GM23248 (cell line): Measurements from ENCODE around the gene TTN. TPM values are rescaled to one million over a fixed set of nuclear protein-coding genes. Genes with fewer than 3 reads are reported as not detected.

Experiments
- DNase-seq: peaks from one replicate; pipeline ENCODE4 v3.0.0-alpha.2; 2015
- H2AFZ ChIP-seq: fragments of 200-600 bp; sonication (generic); 2 replicates; pipeline ENCODE4 v1.6.1; 2016; ENCODE audit warnings: antibody characterized with exemption
- H3F3A ChIP-seq: fragments of 200-600 bp; sonication (generic); 2 replicates; pipeline ENCODE4 v1.6.1; 2016; ENCODE audit warnings: mild to moderate bottlenecking, antibody characterized with exemption, mixed run types; ENCODE audit not compliant: insufficient read depth
- H3K27ac ChIP-seq: fragments of 200-600 bp; sonication (generic); 2 replicates; pipeline ENCODE4 v1.5.1; 2016; ENCODE audit warnings: mild to moderate bottlenecking
- H3K27me3 ChIP-seq: fragments of 200-600 bp; sonication (generic); replicated peaks from 2 replicates; pipeline ENCODE4 v1.6.1; 2016; ENCODE audit warnings: mild to moderate bottlenecking; ENCODE audit not compliant: insufficient read depth
- H3K36me3 ChIP-seq: fragments of 200-600 bp; sonication (generic); 2 replicates; pipeline ENCODE4 v1.6.1; 2016; ENCODE audit warnings: low read depth, mild to moderate bottlenecking
- H3K4me1 ChIP-seq: fragments of 200-600 bp; sonication (generic); 2 replicates; pipeline ENCODE4 v1.6.1; 2016; ENCODE audit warnings: mild to moderate bottlenecking; ENCODE audit not compliant: insufficient read depth
- H3K4me2 ChIP-seq: fragments of 200-600 bp; sonication (generic); one replicate; pipeline ENCODE4 v1.6.1; 2016; ENCODE audit warnings: mild to moderate bottlenecking; ENCODE audit not compliant: unreplicated experiment
- H3K4me3 ChIP-seq: fragments of 200-600 bp; sonication (generic); 2 replicates; pipeline ENCODE4 v1.5.1; 2016; ENCODE audit warnings: mild to moderate bottlenecking
- H3K79me2 ChIP-seq: fragments of 200-600 bp; sonication (generic); 2 replicates; pipeline ENCODE4 v1.6.1; 2016; ENCODE audit warnings: mild to moderate bottlenecking; ENCODE audit not compliant: insufficient read depth
- H3K9ac ChIP-seq: fragments of 200-600 bp; sonication (generic); 2 replicates; pipeline ENCODE4 v1.6.1; 2016; ENCODE audit warnings: mild to moderate bottlenecking
- H3K9me2 ChIP-seq: fragments of 200-600 bp; sonication (generic); 2 replicates; pipeline ENCODE4 v1.6.1; 2016; ENCODE audit warnings: mixed run types, mild to moderate bottlenecking, moderate library complexity; ENCODE audit not compliant: insufficient read depth
- H3K9me3 ChIP-seq: fragments of 200-600 bp; sonication (generic); one replicate; pipeline ENCODE4 v1.6.1; 2017; ENCODE audit warnings: low read depth
- H4K20me1 ChIP-seq: fragments of 200-600 bp; sonication (generic); 2 replicates; pipeline ENCODE4 v1.6.0; 2016; ENCODE audit not compliant: insufficient read depth
- EZH2 ChIP-seq: fragments of 200-600 bp; sonication (generic); IDR thresholded peaks from 2 replicates; pipeline ENCODE4 v1.6.1; 2018; ENCODE audit warnings: antibody characterized with exemption, mild to moderate bottlenecking; ENCODE audit not compliant: insufficient read depth, poor library complexity, severe bottlenecking
- EZH2phosphoT487 ChIP-seq: fragments of 200-600 bp; sonication (generic); IDR thresholded peaks from 2 replicates; pipeline ENCODE4 v1.6.1; 2018; ENCODE audit warnings: antibody characterized with exemption, moderate library complexity, mild to moderate bottlenecking, low read depth; ENCODE audit not compliant: insufficient read depth
- WGBS, 2 experiments: methylation state at CpG; one replicate each; pipeline ENCODE4 v1.1.6; 2015 to 2017; ENCODE audit warnings: low lambda C conversion rate in 2 of 2, low coverage in 1 of 2; ENCODE audit errors: missing lambda C conversion rate in 2 of 2; 5-methylcytosine and 5-hydroxymethylcytosine counted together
- in situ Hi-C: fragments of 300-500 bp; cut with MboI; formaldehyde crosslinking; loops from 2 replicates; pipeline ENCODE4 v1.15.0; 2020
- polyA plus RNA-seq: library from polyadenylated mRNA; unstranded; fragments of >200 nt; fragmentation: Nextera tagmentation; extraction: Ambion mirVana; gene quantifications from 2 replicates; pipeline ENCODE4 v1.2.1, GENCODE V29; 2016
- total RNA-seq: library from RNA; depleted of rRNA; stranded (reverse); fragments of >200 nt; shearing (Covaris generic); gene quantifications from 2 replicates; pipeline ENCODE4 v1.2.3, GENCODE V29; 2014

TTN gene
- total and polyA plus RNA-seq, 2 experiments from 2014 or later: 0.13 TPM; not detected in 1

- TF ChIP-seq EZH2 (no peak), EZH2phosphoT487 (no peak)
- H2AFZ ChIP-seq: peak overlapping the region; percentile 100
- no peaks in the 10 kb centered on the region; the same call in 1 of the 2 replicates for H4K20me1 ChIP-seq
- no peaks in the 10 kb centered on the region for H3K9me2 ChIP-seq
- no peaks in the 10 kb centered on the region for H3K9me3 ChIP-seq
- DNase-seq: no peak
- in situ Hi-C loops: no loop called here
- peak overlapping the region; percentile 100 for H3K4me3 ChIP-seq
- WGBS, 2 experiments: 63 to 66% methylated on average over 4 of the region's 4 CpGs
- H3K27ac ChIP-seq: peak overlapping the region; percentile 99
- H3K9ac ChIP-seq: peak overlapping the region; percentile 100
- H3K27me3 ChIP-seq: no peaks in the 10 kb centered on the region
- H3K4me1 ChIP-seq: peaks cover 31% of the 10 kb centered on the region
- peak overlapping the region; percentile 100 for H3K4me2 ChIP-seq
- peaks cover 59% of the 10 kb centered on the region for H3K79me2 ChIP-seq
- peaks cover 12% of the 10 kb centered on the region for H3F3A ChIP-seq
- H3K36me3 ChIP-seq: no peaks in the 10 kb centered on the region
Observed at GRCh38 chr2:178479275-178479616, 328.0 kb downstream of the TTN start.

- Histone ChIP-seq H3K36me3 (no peaks in the 10 kb centered on the region), H3K9me2 (no peaks in the 10 kb centered on the region), H3K79me2 (peaks cover 53% of the 10 kb centered on the region), H4K20me1 (no peaks in the 10 kb centered on the region; the same call in 1 of the 2 replicates), H3F3A (peaks cover 12% of the 10 kb centered on the region), H2AFZ (peak within 1 kb of the TSS; percentile 100), H3K9ac (peak within 1 kb of the TSS; percentile 100), H3K4me1 (peaks cover 30% of the 10 kb centered on the region), H3K4me3 (peak within 1 kb of the TSS; percentile 100), H3K27me3 (no peaks in the 10 kb centered on the region), H3K9me3 (no peaks in the 10 kb centered on the region), H3K4me2 (peak within 1 kb of the TSS; percentile 100), H3K27ac (peak within 1 kb of the TSS; percentile 99)
- peak; percentile 96 for DNase-seq
- in situ Hi-C loops: no loop called here
- TF ChIP-seq EZH2 (no peak), EZH2phosphoT487 (no peak)
- WGBS, 2 experiments: 1 to 2% methylated on average over 44 to 51 of the region's 56 CpGs
Observed at GRCh38 chr2:178478439-178479274, 328.6 kb downstream of the TTN start, which contains the start of gene FKBP7. TSS of gene FKBP7 (minus strand) at chr2:178478600. CDS start at chr2:178478499, 101 bp downstream.

DNA sequence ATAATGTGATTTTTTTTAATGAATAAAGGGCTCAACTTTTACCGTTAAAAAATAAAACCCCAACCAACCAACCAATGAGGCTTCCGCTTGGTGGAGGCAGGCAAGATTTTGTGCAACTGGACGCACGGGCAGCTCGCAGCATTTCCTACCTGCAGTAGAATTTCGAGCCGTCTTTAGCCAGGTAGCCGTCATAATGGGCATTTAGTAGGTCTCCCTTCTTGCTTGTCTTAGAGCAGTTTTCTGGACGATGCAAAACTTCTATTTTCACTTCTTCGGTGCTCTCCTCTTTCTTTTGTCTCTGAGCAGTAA lies 329.1 kb downstream of the TTN start:
- H3K36me3 ChIP-seq: no peaks in the 10 kb centered on the region
- H3F3A ChIP-seq: peaks cover 12% of the 10 kb centered on the region
- peak overlapping the region; percentile 100 for H3K4me3 ChIP-seq
- H3K9ac ChIP-seq: peak overlapping the region; percentile 100
- peaks cover 30% of the 10 kb centered on the region for H3K4me1 ChIP-seq
- in situ Hi-C loops: no loop called here
- TF ChIP-seq EZH2: no peak
- TF ChIP-seq EZH2phosphoT487: no peak
- no peaks in the 10 kb centered on the region for H3K9me2 ChIP-seq
- H3K79me2 ChIP-seq: peaks cover 47% of the 10 kb centered on the region
- H3K27me3 ChIP-seq: no peaks in the 10 kb centered on the region
- peak overlapping the region; percentile 99 for H3K27ac ChIP-seq
- peak overlapping the region; percentile 100 for H3K4me2 ChIP-seq
- H2AFZ ChIP-seq: peak overlapping the region; percentile 100
- WGBS, 2 experiments: 1% methylated on average over 10 of the region's 10 CpGs
- peak; percentile 68 for DNase-seq
- no peaks in the 10 kb centered on the region for H4K20me1 ChIP-seq
- no peaks in the 10 kb centered on the region for H3K9me3 ChIP-seq

DNA sequence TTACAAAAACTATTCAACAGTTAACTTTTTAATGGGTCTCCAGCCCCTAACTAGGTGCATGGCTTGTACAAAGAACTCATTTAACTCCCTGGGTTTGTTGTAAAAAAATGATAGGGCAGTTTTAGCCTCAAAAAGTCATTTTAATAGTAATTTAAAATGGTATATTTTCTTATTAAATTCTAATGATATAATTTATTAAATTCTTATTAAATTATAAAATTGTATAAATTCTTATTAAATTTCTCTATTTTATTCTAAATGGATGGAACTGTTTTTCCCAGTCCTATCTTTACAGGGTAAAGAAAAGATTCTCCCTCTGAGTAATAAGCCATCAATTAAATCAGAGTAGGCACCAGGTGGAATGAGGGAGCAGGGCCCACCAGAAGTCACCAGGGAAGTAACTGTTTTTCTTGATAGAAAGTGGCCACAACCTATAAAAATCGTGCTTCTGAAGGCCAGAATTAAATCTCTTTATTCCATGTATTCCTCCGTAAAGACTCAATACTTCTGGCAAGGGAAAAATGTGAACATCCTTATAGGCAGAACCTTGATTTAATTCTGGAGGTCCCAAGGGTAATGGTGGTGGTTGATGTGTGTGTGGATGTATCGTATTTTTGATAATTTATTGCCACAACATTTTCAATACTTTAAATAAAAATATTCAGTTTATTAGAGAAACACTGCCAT lies 329.6 kb downstream of the TTN start:
- no peaks in the 10 kb centered on the region for H3K9me2 ChIP-seq
- H3K4me2 ChIP-seq: peak overlapping the region; percentile 100
- H2AFZ ChIP-seq: peak overlapping the region; percentile 100
- H3K36me3 ChIP-seq: no peaks in the 10 kb centered on the region
- no peaks in the 10 kb centered on the region for H3K9me3 ChIP-seq
- H3K27ac ChIP-seq: peak overlapping the region; percentile 99
- DNase-seq: no peak
- H3K4me3 ChIP-seq: peak overlapping the region; percentile 100
- H3K9ac ChIP-seq: peak overlapping the region; percentile 100
- in situ Hi-C loops: no loop called here
- H4K20me1 ChIP-seq: no peaks in the 10 kb centered on the region
- WGBS, 2 experiments: 1 to 4% methylated on average over 3 of the region's 3 CpGs
- H3K27me3 ChIP-seq: no peaks in the 10 kb centered on the region
- H3K4me1 ChIP-seq: peaks cover 30% of the 10 kb centered on the region
- H3F3A ChIP-seq: peaks cover 12% of the 10 kb centered on the region
- H3K79me2 ChIP-seq: peaks cover 42% of the 10 kb centered on the region
- TF ChIP-seq EZH2phosphoT487 (no peak), EZH2 (no peak)
